Bronchial epithelial cell (primary cell): ENCODE data around the gene SLC66A2. TPM values are rescaled to one million over a fixed set of nuclear protein-coding genes. Genes with fewer than 3 reads are reported as not detected.

Experiments
- DNase-seq: peaks from one replicate; pipeline ENCODE4 v3.0.0-alpha.2; 2010; ENCODE audit warnings: low read depth
- FAIRE-seq: peaks from 2 replicates; lab custom pipeline; 2011; peaks lifted over from hg19 to GRCh38; lab: Jason Lieb, UNC
- H3K27me3 ChIP-seq: 2 replicates; pipeline ENCODE4 v1.5.1; 2011; ENCODE audit warnings: low read length; ENCODE audit not compliant: control insufficient read depth, insufficient read depth
- H3K36me3 ChIP-seq: 2 replicates; pipeline ENCODE4 v1.5.1; 2011; ENCODE audit warnings: low read length; ENCODE audit not compliant: control insufficient read depth, insufficient read depth
- H3K4me3 ChIP-seq: 2 replicates; pipeline ENCODE4 v1.5.1; 2011; ENCODE audit warnings: mild to moderate bottlenecking, low read depth, low read length, control low read depth
- total RNA-seq: library from RNA; depleted of rRNA; stranded (reverse); fragments of >200 nt; gene quantifications from 2 replicates; pipeline ENCODE4 v1.2.1, GENCODE V29; 2014
- TF ChIP-seq, protein P1 (sequence below): IDR thresholded peaks from 2 replicates; pipeline ENCODE4 v1.5.1; 2011; ENCODE audit warnings: mild to moderate bottlenecking, moderate library complexity, low read length, control low read depth, inconsistent platforms; ENCODE audit not compliant: insufficient read depth, severe bottlenecking

Gene SLC66A2
- total RNA-seq, 1 donor from 2014 or later: 60.6 TPM

DNA sequence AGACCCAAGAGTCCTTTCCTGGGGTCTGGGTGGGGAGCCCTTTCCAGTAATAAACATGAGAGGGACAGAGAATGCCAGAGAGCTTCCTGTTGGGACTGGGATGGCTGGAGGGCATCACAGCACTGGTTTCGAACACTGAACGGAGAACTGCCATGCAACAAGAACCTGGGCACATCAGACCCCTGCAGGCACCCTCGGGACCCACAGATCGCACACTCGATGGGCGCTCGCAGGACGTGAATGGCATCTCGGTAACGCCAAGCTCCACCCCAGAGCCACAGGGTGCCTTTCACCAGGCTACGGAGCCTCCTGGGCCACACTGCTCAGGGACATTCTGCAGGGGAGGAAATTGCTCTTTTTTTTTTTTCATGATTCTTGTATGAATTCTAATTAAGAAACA, 25.1 kb downstream of the SLC66A2 start:
- Histone ChIP-seq H3K4me3 (no peak overlapping the region), H3K27me3 (no peaks in the 10 kb centered on the region), H3K36me3 (peaks cover 1% of the 10 kb centered on the region)
- DNase-seq (no peak), FAIRE-seq (no peak)
- TF ChIP-seq, protein P1, sequence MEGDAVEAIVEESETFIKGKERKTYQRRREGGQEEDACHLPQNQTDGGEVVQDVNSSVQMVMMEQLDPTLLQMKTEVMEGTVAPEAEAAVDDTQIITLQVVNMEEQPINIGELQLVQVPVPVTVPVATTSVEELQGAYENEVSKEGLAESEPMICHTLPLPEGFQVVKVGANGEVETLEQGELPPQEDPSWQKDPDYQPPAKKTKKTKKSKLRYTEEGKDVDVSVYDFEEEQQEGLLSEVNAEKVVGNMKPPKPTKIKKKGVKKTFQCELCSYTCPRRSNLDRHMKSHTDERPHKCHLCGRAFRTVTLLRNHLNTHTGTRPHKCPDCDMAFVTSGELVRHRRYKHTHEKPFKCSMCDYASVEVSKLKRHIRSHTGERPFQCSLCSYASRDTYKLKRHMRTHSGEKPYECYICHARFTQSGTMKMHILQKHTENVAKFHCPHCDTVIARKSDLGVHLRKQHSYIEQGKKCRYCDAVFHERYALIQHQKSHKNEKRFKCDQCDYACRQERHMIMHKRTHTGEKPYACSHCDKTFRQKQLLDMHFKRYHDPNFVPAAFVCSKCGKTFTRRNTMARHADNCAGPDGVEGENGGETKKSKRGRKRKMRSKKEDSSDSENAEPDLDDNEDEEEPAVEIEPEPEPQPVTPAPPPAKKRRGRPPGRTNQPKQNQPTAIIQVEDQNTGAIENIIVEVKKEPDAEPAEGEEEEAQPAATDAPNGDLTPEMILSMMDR: no peak

DNA sequence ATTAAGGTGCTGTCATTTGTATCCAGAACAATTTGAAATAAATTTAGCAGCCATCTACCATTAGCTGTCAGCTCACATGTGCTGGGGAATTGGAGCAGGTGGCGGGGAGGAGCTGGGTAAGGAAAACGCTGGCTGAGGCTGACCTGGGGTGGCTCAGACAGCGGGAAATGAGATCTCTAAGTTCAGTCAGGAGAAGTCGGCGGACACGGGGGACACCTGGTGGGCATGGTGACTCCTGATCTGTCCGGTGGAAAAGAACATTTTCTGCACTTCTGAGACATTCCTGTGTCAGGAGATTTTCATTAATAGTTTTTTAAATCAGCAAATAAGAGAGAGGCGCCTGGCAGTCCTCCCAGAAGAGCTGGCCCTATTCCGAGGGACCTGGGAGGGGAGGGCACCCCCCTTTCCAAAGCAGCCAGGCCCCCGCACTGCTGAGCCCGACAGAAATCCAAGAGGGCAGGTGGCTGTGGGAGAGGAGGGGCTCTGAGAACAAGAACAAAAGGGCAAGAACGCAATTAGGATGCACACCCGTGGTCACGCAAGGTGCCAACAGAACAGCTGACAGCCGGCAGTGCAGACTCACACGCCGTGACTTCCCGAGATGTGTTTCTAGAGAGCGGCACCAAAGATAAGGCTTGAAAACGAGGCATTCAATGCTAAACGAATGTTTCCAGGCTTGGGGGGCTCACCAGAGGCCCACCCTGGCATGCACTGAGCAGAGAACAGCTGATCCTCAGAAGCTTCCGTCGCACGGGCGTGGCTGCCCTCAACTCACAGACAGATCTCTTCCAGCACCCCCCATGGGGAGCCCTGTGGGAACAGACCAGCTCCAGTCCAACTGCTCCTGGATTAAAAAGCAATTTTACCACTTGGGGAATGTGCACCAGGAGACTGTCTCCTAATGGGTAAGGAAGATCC, 26.4 kb downstream of the SLC66A2 start:
- Histone ChIP-seq H3K36me3 (peaks cover 1% of the 10 kb centered on the region), H3K27me3 (no peaks in the 10 kb centered on the region), H3K4me3 (no peak overlapping the region)
- FAIRE-seq: no peak
- no peak for DNase-seq
- TF ChIP-seq, protein P1: no peak

- H3K36me3 ChIP-seq: peaks cover 1% of the 10 kb centered on the region
- TF ChIP-seq, protein P1: no peak
- DNase-seq (no peak), FAIRE-seq (no peak)
- H3K27me3 ChIP-seq: no peaks in the 10 kb centered on the region
- no peak overlapping the region for H3K4me3 ChIP-seq
Measured at GRCh38 chr18:79923896-79924585, 27.4 kb downstream of the SLC66A2 start.

DNA sequence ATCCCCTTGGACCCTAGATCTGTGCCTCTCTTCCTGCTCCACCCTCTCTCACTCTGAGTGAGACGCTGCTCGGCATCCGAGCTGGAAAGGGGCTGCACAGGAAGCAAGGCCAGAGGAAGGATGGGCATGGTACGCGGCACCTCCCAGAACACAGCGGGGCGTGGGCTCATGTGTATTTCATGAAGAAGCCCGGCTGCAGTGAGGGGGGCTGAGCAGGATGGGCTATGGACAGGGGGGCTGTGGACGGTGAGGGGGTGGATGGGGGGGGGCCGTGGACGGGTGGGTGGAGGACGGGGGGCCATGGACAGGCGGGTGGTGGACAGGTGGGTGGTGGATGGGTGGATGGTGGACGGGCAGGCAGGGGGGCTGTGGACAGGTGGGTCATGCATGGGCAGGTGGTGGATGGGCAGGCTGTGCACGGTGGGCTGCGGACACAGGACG, 28.5 kb downstream of the SLC66A2 start:
- TF ChIP-seq, protein P1: no peak
- H3K27me3 ChIP-seq: no peaks in the 10 kb centered on the region
- H3K4me3 ChIP-seq: no peak overlapping the region
- FAIRE-seq (no peak), DNase-seq (no peak)
- H3K36me3 ChIP-seq: peaks cover 8% of the 10 kb centered on the region

GRCh38 chr18:79921984-79922965, 29.2 kb downstream of the SLC66A2 start:
- DNase-seq (no peak), FAIRE-seq (no peak)
- TF ChIP-seq, protein P1: no peak
- peaks cover 8% of the 10 kb centered on the region for H3K36me3 ChIP-seq
- H3K4me3 ChIP-seq: no peak overlapping the region
- H3K27me3 ChIP-seq: no peaks in the 10 kb centered on the region
